ENCODE data around the gene RNF10. TPM values are rescaled to one million over a fixed set of nuclear protein-coding genes. Genes with fewer than 3 reads are reported as not detected.
"Not testable (repeated sequence)": the region's sequence is repeated elsewhere in the genome, so short reads cannot be mapped to it uniquely, and the experiment has no call there.

RNF10 gene
- total RNA-seq, 1 experiment from 2014 or later = 166 TPM

DNA sequence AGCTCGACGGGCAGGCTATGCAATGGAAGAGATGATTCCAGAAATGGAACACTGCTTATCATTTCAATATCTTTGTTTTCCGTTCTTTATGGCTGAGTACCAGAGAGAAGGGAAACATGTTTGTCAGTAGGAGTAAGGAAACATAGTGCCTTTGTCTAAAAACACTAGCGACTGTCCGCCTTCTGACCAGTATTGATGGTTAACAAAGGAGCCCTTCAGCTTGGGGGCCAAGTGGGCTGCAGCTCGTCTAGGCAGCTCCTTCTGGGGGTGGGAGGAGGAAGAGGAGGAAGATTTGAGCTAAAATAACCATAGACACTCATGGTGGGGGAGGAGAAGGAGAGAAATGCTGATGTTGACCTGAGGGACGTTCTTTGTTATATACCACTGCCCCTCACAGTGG, 20.2 kb upstream of the RNF10 start:
- POLR2A ChIA-PET = interaction anchor here (0.7 to 1.8 kb wide), 2 partner anchors 17 to 68 kb away, joined by 3 to 5 read pairs; partner anchors contain the start of genes DYNLL1, GATC and TRIAP1
- no peak for DNase-seq (ENCODE audit: unreplicated experiment)
- CTCF ChIA-PET = interaction anchor here (0.6 kb wide), 1 partner anchor 763 kb away, joined by 3 read pairs; no protein-coding TSS in a partner anchor
- intact Hi-C loops (cut with micrococcal nuclease) = no loop called here
- peaks cover 59% of the 10 kb centered on the region for H3K36me3 Mint-ChIP-seq (ENCODE audit: insufficient read depth, unreplicated experiment)
- H3K27me3 Mint-ChIP-seq (ENCODE audit: insufficient read depth, unreplicated experiment) = no peaks in the 10 kb centered on the region
- no peak overlapping the region for H3K27ac Mint-ChIP-seq (ENCODE audit: low read depth, unreplicated experiment)
- BruUV-seq (replicated peaks) = no TSS peak
- no peaks in the 10 kb centered on the region for H3K9me3 Mint-ChIP-seq (ENCODE audit: unreplicated experiment)
- H3K4me1 Mint-ChIP-seq (ENCODE audit: insufficient read depth, unreplicated experiment) = no peaks in the 10 kb centered on the region
- no peak overlapping the region for H3K4me3 Mint-ChIP-seq (ENCODE audit: unreplicated experiment)
- TF ChIP-seq, protein P1, sequence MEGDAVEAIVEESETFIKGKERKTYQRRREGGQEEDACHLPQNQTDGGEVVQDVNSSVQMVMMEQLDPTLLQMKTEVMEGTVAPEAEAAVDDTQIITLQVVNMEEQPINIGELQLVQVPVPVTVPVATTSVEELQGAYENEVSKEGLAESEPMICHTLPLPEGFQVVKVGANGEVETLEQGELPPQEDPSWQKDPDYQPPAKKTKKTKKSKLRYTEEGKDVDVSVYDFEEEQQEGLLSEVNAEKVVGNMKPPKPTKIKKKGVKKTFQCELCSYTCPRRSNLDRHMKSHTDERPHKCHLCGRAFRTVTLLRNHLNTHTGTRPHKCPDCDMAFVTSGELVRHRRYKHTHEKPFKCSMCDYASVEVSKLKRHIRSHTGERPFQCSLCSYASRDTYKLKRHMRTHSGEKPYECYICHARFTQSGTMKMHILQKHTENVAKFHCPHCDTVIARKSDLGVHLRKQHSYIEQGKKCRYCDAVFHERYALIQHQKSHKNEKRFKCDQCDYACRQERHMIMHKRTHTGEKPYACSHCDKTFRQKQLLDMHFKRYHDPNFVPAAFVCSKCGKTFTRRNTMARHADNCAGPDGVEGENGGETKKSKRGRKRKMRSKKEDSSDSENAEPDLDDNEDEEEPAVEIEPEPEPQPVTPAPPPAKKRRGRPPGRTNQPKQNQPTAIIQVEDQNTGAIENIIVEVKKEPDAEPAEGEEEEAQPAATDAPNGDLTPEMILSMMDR (IDR thresholded peaks at IDR 0.05; ENCODE audit: unreplicated experiment) = no peak

- Mint-ChIP-seq H3K27ac (ENCODE audit: low read depth, unreplicated experiment) (no peak overlapping the region), H3K27me3 (ENCODE audit: insufficient read depth, unreplicated experiment) (no peaks in the 10 kb centered on the region), H3K9me3 (ENCODE audit: unreplicated experiment) (no peaks in the 10 kb centered on the region), H3K4me3 (ENCODE audit: unreplicated experiment) (no peak overlapping the region), H3K36me3 (ENCODE audit: insufficient read depth, unreplicated experiment) (peaks cover 60% of the 10 kb centered on the region), H3K4me1 (ENCODE audit: insufficient read depth, unreplicated experiment) (no peaks in the 10 kb centered on the region)
- ChIA-PET POLR2A (interaction anchor here (1.5 kb wide), 1 partner anchor 8 kb away, joined by 3 read pairs; no protein-coding TSS in a partner anchor), CTCF (interaction anchor here (1.1 kb wide), 1 partner anchor 15 kb away, joined by 4 read pairs; no protein-coding TSS in a partner anchor)
- no peak for DNase-seq (ENCODE audit: unreplicated experiment)
- TF ChIP-seq, protein P1 (IDR thresholded peaks at IDR 0.05; ENCODE audit: unreplicated experiment) = no peak
- intact Hi-C loops (cut with micrococcal nuclease) = no loop called here
- BruUV-seq (replicated peaks) = no TSS peak
Observed at GRCh38 chr12:120515496-120515895, 18.7 kb upstream of the RNF10 start.

DNA sequence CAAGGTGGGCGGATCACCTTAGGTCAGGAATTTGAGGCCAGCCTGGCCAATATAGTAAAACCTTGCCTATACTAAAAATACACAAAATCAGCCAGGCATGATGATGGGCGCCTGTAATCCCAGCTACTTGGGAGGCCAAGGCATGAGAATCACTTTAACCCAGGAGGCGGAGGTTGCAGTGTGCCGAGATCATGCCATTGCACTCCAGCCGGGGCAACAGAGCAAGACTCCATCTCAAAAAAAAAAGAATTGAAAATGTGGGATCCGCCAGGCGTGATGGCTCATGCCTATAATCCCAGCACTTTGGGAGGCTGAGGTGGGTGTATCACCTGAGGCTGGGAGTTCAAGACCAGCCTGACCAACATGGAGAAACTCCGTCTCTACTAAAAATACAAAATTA, 14.8 kb upstream of the RNF10 start:
- CTCF ChIA-PET = interaction anchor here (0.6 kb wide), 1 partner anchor 19 kb away, joined by 4 read pairs; no protein-coding TSS in a partner anchor
- BruUV-seq (replicated peaks) = not testable (repeated sequence)

GRCh38 chr12:120522568-120522967, 11.6 kb upstream of the RNF10 start:
- no peak for DNase-seq (ENCODE audit: unreplicated experiment)
- BruUV-seq (replicated peaks) = no TSS peak
- H3K27me3 Mint-ChIP-seq (ENCODE audit: insufficient read depth, unreplicated experiment) = no peaks in the 10 kb centered on the region
- no peak overlapping the region for H3K4me3 Mint-ChIP-seq (ENCODE audit: unreplicated experiment)
- intact Hi-C loops (cut with micrococcal nuclease) = no loop called here
- peaks cover 6% of the 10 kb centered on the region for H3K4me1 Mint-ChIP-seq (ENCODE audit: insufficient read depth, unreplicated experiment)
- ChIA-PET POLR2A (no interaction called here), CTCF (no interaction called here)
- H3K36me3 Mint-ChIP-seq (ENCODE audit: insufficient read depth, unreplicated experiment) = peaks cover 40% of the 10 kb centered on the region
- TF ChIP-seq, protein P1 (IDR thresholded peaks at IDR 0.05; ENCODE audit: unreplicated experiment) = no peak
- no peak overlapping the region for H3K27ac Mint-ChIP-seq (ENCODE audit: low read depth, unreplicated experiment)
- H3K9me3 Mint-ChIP-seq (ENCODE audit: unreplicated experiment) = no peaks in the 10 kb centered on the region

More for the DNA sequence above, 14.8 kb upstream of the RNF10 start:
- H3K27me3 Mint-ChIP-seq (ENCODE audit: insufficient read depth, unreplicated experiment); DNase-seq (ENCODE audit: unreplicated experiment); H3K4me1 Mint-ChIP-seq (ENCODE audit: insufficient read depth, unreplicated experiment); intact Hi-C loops (cut with micrococcal nuclease); H3K27ac Mint-ChIP-seq (ENCODE audit: low read depth, unreplicated experiment); H3K9me3 Mint-ChIP-seq (ENCODE audit: unreplicated experiment); H3K4me3 Mint-ChIP-seq (ENCODE audit: unreplicated experiment): not testable (repeated sequence)
- POLR2A ChIA-PET = interaction anchor here (0.9 kb wide), 1 partner anchor 10 kb away, joined by 3 read pairs; the partner anchor contains the start of gene COQ5
- H3K36me3 Mint-ChIP-seq (ENCODE audit: insufficient read depth, unreplicated experiment) = peaks cover 60% of the 10 kb centered on the region

Data from MCF 10A (cell line).